ENCODE results near the gene TUT1. TPM values are rescaled to one million over a fixed set of nuclear protein-coding genes. Genes with fewer than 3 reads are reported as not detected.

The TUT1 gene
- total and polyA plus RNA-seq, 2 experiments from 2014 or later: 12.8 to 22.2 TPM

DNA sequence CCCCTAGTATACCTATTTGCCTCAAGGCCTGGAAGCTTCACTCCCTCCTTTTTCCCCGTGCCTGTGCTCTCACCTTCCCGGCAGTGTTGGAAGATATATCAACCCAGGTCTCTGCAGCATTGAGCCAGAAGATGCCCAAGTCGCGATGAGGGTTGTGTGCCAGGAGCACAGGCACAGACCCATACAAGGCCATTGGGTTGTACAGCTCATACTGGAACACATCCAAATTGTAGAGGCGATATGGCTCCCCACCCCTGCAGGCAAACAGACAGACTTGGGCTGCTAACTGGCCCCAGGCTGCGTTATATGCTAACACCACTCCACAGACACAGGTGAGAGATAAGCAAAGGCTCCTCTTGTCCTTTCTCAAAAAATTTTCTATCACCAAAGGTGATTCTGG lies 41.2 kb upstream of the TUT1 start (continued):
- TF ChIP-seq, protein P1, sequence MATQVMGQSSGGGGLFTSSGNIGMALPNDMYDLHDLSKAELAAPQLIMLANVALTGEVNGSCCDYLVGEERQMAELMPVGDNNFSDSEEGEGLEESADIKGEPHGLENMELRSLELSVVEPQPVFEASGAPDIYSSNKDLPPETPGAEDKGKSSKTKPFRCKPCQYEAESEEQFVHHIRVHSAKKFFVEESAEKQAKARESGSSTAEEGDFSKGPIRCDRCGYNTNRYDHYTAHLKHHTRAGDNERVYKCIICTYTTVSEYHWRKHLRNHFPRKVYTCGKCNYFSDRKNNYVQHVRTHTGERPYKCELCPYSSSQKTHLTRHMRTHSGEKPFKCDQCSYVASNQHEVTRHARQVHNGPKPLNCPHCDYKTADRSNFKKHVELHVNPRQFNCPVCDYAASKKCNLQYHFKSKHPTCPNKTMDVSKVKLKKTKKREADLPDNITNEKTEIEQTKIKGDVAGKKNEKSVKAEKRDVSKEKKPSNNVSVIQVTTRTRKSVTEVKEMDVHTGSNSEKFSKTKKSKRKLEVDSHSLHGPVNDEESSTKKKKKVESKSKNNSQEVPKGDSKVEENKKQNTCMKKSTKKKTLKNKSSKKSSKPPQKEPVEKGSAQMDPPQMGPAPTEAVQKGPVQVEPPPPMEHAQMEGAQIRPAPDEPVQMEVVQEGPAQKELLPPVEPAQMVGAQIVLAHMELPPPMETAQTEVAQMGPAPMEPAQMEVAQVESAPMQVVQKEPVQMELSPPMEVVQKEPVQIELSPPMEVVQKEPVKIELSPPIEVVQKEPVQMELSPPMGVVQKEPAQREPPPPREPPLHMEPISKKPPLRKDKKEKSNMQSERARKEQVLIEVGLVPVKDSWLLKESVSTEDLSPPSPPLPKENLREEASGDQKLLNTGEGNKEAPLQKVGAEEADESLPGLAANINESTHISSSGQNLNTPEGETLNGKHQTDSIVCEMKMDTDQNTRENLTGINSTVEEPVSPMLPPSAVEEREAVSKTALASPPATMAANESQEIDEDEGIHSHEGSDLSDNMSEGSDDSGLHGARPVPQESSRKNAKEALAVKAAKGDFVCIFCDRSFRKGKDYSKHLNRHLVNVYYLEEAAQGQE (IDR thresholded peaks at IDR 0.05; ENCODE audit: unreplicated experiment): no peak
- no peak for TF ChIP-seq POLR2AphosphoS5 (IDR thresholded peaks at IDR 0.05; ENCODE audit: low read depth)

DNA sequence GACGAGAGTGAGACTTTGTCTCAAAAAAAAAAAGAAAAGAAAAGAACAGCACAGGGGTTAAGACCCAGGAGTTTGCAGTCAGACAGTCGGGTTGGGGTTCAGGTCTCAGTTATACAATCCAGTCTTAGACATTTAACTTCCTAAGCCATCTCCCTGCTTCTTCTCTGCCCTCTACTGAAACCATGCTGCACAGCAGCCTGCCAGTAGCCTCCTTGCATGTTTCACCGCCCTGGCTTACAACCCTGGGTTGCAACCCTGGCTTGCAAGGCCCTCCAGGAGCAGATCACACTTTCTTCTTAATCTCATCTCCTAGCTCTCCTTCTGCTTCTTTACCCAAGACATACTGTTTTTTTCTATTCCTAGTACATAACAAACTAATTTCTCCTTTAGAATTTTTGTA lies 36.4 kb upstream of the TUT1 start:
- DNase-seq (ENCODE audit: low spot score) (no peak), ATAC-seq (peak; percentile 34; the same call in 2 of the 3 replicates)
- no peak overlapping the region for H3K4me2 ChIP-seq
- H4K20me1 ChIP-seq (replicated peaks; ENCODE audit: insufficient read depth): peaks cover 3% of the 10 kb centered on the region; the same call in 1 of the 2 replicates
- peaks cover 48% of the 10 kb centered on the region for H3K36me3 ChIP-seq (ENCODE audit: insufficient read depth)
- no peak overlapping the region for H3K27ac ChIP-seq (ENCODE audit: low read depth)
- no peaks in the 10 kb centered on the region for H3K79me2 ChIP-seq (replicated peaks; ENCODE audit: insufficient read depth)
- peaks cover 80% of the 10 kb centered on the region for H3K36me3 Mint-ChIP-seq (ENCODE audit: low read depth)
- no peak overlapping the region for H3K4me3 Mint-ChIP-seq
- H3K27me3 ChIP-seq (ENCODE audit: insufficient read depth): no peaks in the 10 kb centered on the region
- no peaks in the 10 kb centered on the region for H3K4me1 Mint-ChIP-seq
- H3F3A ChIP-seq (replicated peaks; ENCODE audit: low read depth): peaks cover 20% of the 10 kb centered on the region
- H3K27ac Mint-ChIP-seq: no peak overlapping the region
- H3K9me2 ChIP-seq (ENCODE audit: insufficient read depth): no peaks in the 10 kb centered on the region
- peaks cover 9% of the 10 kb centered on the region for H3K27me3 Mint-ChIP-seq (ENCODE audit: insufficient read depth, low read depth, poor library complexity)
- H3K9me3 Mint-ChIP-seq: no peaks in the 10 kb centered on the region
- no peak overlapping the region for H3K4me3 ChIP-seq
- no peaks in the 10 kb centered on the region for H3K4me1 ChIP-seq (ENCODE audit: insufficient read depth)
- no peak overlapping the region for H2AFZ ChIP-seq
- TF ChIP-seq, protein P2, sequence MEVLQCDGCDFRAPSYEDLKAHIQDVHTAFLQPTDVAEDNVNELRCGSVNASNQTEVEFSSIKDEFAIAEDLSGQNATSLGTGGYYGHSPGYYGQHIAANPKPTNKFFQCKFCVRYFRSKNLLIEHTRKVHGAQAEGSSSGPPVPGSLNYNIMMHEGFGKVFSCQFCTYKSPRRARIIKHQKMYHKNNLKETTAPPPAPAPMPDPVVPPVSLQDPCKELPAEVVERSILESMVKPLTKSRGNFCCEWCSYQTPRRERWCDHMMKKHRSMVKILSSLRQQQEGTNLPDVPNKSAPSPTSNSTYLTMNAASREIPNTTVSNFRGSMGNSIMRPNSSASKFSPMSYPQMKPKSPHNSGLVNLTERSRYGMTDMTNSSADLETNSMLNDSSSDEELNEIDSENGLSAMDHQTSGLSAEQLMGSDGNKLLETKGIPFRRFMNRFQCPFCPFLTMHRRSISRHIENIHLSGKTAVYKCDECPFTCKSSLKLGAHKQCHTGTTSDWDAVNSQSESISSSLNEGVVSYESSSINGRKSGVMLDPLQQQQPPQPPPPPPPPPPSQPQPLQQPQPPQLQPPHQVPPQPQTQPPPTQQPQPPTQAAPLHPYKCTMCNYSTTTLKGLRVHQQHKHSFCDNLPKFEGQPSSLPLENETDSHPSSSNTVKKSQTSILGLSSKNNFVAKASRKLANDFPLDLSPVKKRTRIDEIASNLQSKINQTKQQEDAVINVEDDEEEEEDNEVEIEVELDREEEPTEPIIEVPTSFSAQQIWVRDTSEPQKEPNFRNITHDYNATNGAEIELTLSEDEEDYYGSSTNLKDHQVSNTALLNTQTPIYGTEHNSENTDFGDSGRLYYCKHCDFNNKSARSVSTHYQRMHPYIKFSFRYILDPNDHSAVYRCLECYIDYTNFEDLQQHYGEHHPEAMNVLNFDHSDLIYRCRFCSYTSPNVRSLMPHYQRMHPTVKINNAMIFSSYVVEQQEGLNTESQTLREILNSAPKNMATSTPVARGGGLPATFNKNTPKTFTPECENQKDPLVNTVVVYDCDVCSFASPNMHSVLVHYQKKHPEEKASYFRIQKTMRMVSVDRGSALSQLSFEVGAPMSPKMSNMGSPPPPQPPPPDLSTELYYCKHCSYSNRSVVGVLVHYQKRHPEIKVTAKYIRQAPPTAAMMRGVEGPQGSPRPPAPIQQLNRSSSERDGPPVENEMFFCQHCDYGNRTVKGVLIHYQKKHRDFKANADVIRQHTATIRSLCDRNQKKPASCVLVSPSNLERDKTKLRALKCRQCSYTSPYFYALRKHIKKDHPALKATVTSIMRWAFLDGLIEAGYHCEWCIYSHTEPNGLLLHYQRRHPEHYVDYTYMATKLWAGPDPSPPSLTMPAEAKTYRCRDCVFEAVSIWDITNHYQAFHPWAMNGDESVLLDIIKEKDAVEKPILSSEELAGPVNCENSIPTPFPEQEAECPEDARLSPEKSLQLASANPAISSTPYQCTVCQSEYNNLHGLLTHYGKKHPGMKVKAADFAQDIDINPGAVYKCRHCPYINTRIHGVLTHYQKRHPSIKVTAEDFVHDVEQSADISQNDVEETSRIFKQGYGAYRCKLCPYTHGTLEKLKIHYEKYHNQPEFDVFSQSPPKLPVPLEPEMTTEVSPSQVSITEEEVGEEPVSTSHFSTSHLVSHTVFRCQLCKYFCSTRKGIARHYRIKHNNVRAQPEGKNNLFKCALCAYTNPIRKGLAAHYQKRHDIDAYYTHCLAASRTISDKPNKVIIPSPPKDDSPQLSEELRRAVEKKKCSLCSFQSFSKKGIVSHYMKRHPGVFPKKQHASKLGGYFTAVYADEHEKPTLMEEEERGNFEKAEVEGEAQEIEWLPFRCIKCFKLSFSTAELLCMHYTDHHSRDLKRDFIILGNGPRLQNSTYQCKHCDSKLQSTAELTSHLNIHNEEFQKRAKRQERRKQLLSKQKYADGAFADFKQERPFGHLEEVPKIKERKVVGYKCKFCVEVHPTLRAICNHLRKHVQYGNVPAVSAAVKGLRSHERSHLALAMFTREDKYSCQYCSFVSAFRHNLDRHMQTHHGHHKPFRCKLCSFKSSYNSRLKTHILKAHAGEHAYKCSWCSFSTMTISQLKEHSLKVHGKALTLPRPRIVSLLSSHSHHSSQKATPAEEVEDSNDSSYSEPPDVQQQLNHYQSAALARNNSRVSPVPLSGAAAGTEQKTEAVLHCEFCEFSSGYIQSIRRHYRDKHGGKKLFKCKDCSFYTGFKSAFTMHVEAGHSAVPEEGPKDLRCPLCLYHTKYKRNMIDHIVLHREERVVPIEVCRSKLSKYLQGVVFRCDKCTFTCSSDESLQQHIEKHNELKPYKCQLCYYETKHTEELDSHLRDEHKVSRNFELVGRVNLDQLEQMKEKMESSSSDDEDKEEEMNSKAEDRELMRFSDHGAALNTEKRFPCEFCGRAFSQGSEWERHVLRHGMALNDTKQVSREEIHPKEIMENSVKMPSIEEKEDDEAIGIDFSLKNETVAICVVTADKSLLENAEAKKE (CRISPR knock-in tag; IDR thresholded peaks at IDR 0.05): no peak
- no peak for TF ChIP-seq EZH2 (IDR thresholded peaks at IDR 0.05; ENCODE audit: low read depth, unreplicated experiment)
- no peak for TF ChIP-seq EZH2phosphoT487 (IDR thresholded peaks at IDR 0.05; ENCODE audit: unreplicated experiment)
- no peak for TF ChIP-seq CREB1 (CRISPR knock-in tag; IDR thresholded peaks at IDR 0.05; ENCODE audit: low read depth)
- TF ChIP-seq ZNF114 (CRISPR knock-in tag; IDR thresholded peaks at IDR 0.05): no peak
- TF ChIP-seq JUNB (IDR thresholded peaks at IDR 0.05; ENCODE audit: unreplicated experiment): no peak
- TF ChIP-seq, protein P3, sequence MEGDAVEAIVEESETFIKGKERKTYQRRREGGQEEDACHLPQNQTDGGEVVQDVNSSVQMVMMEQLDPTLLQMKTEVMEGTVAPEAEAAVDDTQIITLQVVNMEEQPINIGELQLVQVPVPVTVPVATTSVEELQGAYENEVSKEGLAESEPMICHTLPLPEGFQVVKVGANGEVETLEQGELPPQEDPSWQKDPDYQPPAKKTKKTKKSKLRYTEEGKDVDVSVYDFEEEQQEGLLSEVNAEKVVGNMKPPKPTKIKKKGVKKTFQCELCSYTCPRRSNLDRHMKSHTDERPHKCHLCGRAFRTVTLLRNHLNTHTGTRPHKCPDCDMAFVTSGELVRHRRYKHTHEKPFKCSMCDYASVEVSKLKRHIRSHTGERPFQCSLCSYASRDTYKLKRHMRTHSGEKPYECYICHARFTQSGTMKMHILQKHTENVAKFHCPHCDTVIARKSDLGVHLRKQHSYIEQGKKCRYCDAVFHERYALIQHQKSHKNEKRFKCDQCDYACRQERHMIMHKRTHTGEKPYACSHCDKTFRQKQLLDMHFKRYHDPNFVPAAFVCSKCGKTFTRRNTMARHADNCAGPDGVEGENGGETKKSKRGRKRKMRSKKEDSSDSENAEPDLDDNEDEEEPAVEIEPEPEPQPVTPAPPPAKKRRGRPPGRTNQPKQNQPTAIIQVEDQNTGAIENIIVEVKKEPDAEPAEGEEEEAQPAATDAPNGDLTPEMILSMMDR (conservative IDR thresholded peaks at IDR 0.05; ENCODE audit: low read depth in 2 of 2): no peak
- TF ChIP-seq, protein P4, sequence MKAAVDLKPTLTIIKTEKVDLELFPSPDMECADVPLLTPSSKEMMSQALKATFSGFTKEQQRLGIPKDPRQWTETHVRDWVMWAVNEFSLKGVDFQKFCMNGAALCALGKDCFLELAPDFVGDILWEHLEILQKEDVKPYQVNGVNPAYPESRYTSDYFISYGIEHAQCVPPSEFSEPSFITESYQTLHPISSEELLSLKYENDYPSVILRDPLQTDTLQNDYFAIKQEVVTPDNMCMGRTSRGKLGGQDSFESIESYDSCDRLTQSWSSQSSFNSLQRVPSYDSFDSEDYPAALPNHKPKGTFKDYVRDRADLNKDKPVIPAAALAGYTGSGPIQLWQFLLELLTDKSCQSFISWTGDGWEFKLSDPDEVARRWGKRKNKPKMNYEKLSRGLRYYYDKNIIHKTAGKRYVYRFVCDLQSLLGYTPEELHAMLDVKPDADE (IDR thresholded peaks at IDR 0.05): no peak

All from GM23338 (cell line).